Peyer's patch (tissue), 4 donors: ENCODE data around the gene PARP6. TPM values are rescaled to one million over a fixed set of nuclear protein-coding genes. Genes with fewer than 3 reads are reported as not detected.

Experiments
- DNase-seq, 3 donors: peaks; one replicate each; pipeline ENCODE4 v3.0.0-alpha.2; 2017 to 2019
- H3K27ac ChIP-seq, 4 donors: fragments of 200-600 bp; sonication (generic); one replicate each; pipeline ENCODE4 v1.5.1; 2016 to 2019
- H3K27me3 ChIP-seq, 2 donors: fragments of 200-600 bp; sonication (generic); one replicate each; pipeline ENCODE4 v1.5.1; 2019
- H3K36me3 ChIP-seq, 3 donors: fragments of 200-600 bp; sonication (generic); one replicate each; pipeline ENCODE4 v1.5.1; 2016 to 2019
- H3K4me1 ChIP-seq, 4 donors: fragments of 200-600 bp; sonication (generic); one replicate each; pipeline ENCODE4 v1.5.1; 2016 to 2019
- H3K4me3 ChIP-seq, 4 donors: fragments of 200-600 bp; sonication (generic); 1 replicate in 3 of 4; 2 replicates in 1 of 4; pipeline ENCODE4 v1.5.1; 2016 to 2019; ENCODE audit warnings: mild to moderate bottlenecking in 1 of 4
- H3K9me3 ChIP-seq, 4 donors: fragments of 200-600 bp; sonication (generic); one replicate each; pipeline ENCODE4 v1.5.1; 2016 to 2019; ENCODE audit warnings: mild to moderate bottlenecking in 1 of 4
- CTCF ChIP-seq, 6 experiments: fragments of 450-650 bp in 4 of 6; fragments of 200-600 bp in 2 of 6; sonication (generic) in 1 of 6; IDR thresholded peaks; one replicate each; pipeline ENCODE4 v1.5.1; 2017 to 2019; ENCODE audit warnings: antibody characterized with exemption in 6 of 6, mild to moderate bottlenecking in 3 of 6, moderate library complexity in 1 of 6
- POLR2A ChIP-seq, 2 donors: fragments of 450-650 bp; IDR thresholded peaks; one replicate each; pipeline ENCODE4 v1.5.1; 2017; ENCODE audit warnings: antibody characterized with exemption in 2 of 2, mild to moderate bottlenecking in 2 of 2, moderate library complexity in 2 of 2
- total RNA-seq, 4 donors: library from RNA; depleted of rRNA; stranded (reverse); fragments of >200 nt; gene quantifications; one replicate each; pipeline ENCODE4 v1.1.0, GENCODE V29; 2016

PARP6 gene
- total RNA-seq, 4 donors from 2014 or later = 43.8 to 81.8 (median 71.4) TPM

- H3K9me3 ChIP-seq = no peaks in the 10 kb centered on the region
- DNase-seq = no peak
- H3K27ac ChIP-seq = no peak overlapping the region
- H3K4me1 ChIP-seq = peaks cover 0 to 11% (median 0%) of the 10 kb centered on the region in 4 donors
- TF ChIP-seq CTCF (IDR thresholded peaks at IDR 0.05) (no peak), POLR2A (IDR thresholded peaks at IDR 0.05) (no peak)
- H3K4me3 ChIP-seq = no peak overlapping the region
- H3K27me3 ChIP-seq = no peaks in the 10 kb centered on the region
- H3K36me3 ChIP-seq = peaks cover 0 to 99% (median 5%) of the 10 kb centered on the region in 3 donors
Measured at GRCh38 chr15:72205896-72206676, 66.3 kb downstream of the PARP6 start.

- Histone ChIP-seq H3K27ac (no peak overlapping the region), H3K4me3 (no peak overlapping the region)
Measured at GRCh38 chr15:72205273-72205672, 67.1 kb downstream of the PARP6 start.

GRCh38 chr15:72203507-72203837 lies 68.9 kb downstream of the PARP6 start:
- TF ChIP-seq CTCF (IDR thresholded peaks at IDR 0.05) (no peak), POLR2A (IDR thresholded peaks at IDR 0.05) (no peak)
- Histone ChIP-seq H3K4me3 (no peak overlapping the region), H3K9me3 (no peaks in the 10 kb centered on the region), H3K27ac (peak overlapping the region in 2 of 4 donors; percentile 8 to 31), H3K27me3 (no peaks in the 10 kb centered on the region), H3K4me1 (peaks cover 0 to 27% (median 0%) of the 10 kb centered on the region in 4 donors), H3K36me3 (peaks cover 0 to 95% (median 5%) of the 10 kb centered on the region in 3 donors)
- no peak for DNase-seq

More at GRCh38 chr15:72205273-72205672, 67.1 kb downstream of the PARP6 start:
- H3K4me1 ChIP-seq = peaks cover 0 to 13% (median 0%) of the 10 kb centered on the region in 4 donors
- no peak for TF ChIP-seq POLR2A (IDR thresholded peaks at IDR 0.05)
- TF ChIP-seq CTCF (IDR thresholded peaks at IDR 0.05) = no peak
- peaks cover 0 to 99% (median 5%) of the 10 kb centered on the region in 3 donors for H3K36me3 ChIP-seq
- H3K9me3 ChIP-seq = no peaks in the 10 kb centered on the region
- DNase-seq = no peak
- H3K27me3 ChIP-seq = no peaks in the 10 kb centered on the region

GRCh38 chr15:72202801-72203506 lies 69.4 kb downstream of the PARP6 start:
- no peak for TF ChIP-seq CTCF (IDR thresholded peaks at IDR 0.05)
- TF ChIP-seq POLR2A (IDR thresholded peaks at IDR 0.05) = no peak
- no peak overlapping the region for H3K4me3 ChIP-seq
- no peak for DNase-seq
- no peaks in the 10 kb centered on the region for H3K9me3 ChIP-seq
- H3K27me3 ChIP-seq = no peaks in the 10 kb centered on the region
- H3K4me1 ChIP-seq = peaks cover 0 to 33% (median 0%) of the 10 kb centered on the region in 4 donors
- peak overlapping the region in 2 of 4 donors; percentile 8 to 31 for H3K27ac ChIP-seq
- peaks cover 0 to 91% (median 5%) of the 10 kb centered on the region in 3 donors for H3K36me3 ChIP-seq

- H3K9me3 ChIP-seq = no peaks in the 10 kb centered on the region
- H3K27ac ChIP-seq = peak overlapping the region in 2 of 4 donors; percentile 31 to 48
- no peak for TF ChIP-seq POLR2A (IDR thresholded peaks at IDR 0.05)
- no peak for TF ChIP-seq CTCF (IDR thresholded peaks at IDR 0.05)
- no peak for DNase-seq
- peaks cover 0 to 35% (median 0%) of the 10 kb centered on the region in 4 donors for H3K4me1 ChIP-seq
- H3K36me3 ChIP-seq = peaks cover 0 to 84% (median 5%) of the 10 kb centered on the region in 3 donors
- H3K27me3 ChIP-seq = no peaks in the 10 kb centered on the region
- H3K4me3 ChIP-seq = no peak overlapping the region
Measured at GRCh38 chr15:72202302-72202701, 70.1 kb downstream of the PARP6 start.
